ENCODE data around the gene DLK1.

DLK1 gene

GRCh38 chr14:100736269-100737180, 9.8 kb downstream of the DLK1 start:
- no peak for DNase-seq

GRCh38 chr14:100737526-100737925, 10.8 kb downstream of the DLK1 start:
- DNase-seq, result no peak

GRCh38 chr14:100738269-100738691, 11.6 kb downstream of the DLK1 start:
- DNase-seq, result no peak

- DNase-seq, result no peak
Observed at GRCh38 chr14:100738704-100739131, 12.0 kb downstream of the DLK1 start.

- no peak for DNase-seq
Observed at GRCh38 chr14:100739306-100739705, 12.6 kb downstream of the DLK1 start.

- no peak for DNase-seq
Observed at GRCh38 chr14:100740196-100740825, 13.6 kb downstream of the DLK1 start.

- no peak for DNase-seq
Observed at GRCh38 chr14:100740929-100741328, 14.2 kb downstream of the DLK1 start.

GRCh38 chr14:100741966-100742365, 15.3 kb downstream of the DLK1 start:
- no peak for DNase-seq

- DNase-seq, result no peak
Observed at GRCh38 chr14:100746326-100746725, 19.6 kb downstream of the DLK1 start.

GRCh38 chr14:100747021-100747586, 20.4 kb downstream of the DLK1 start:
- peak; percentile 71 for DNase-seq

GRCh38 chr14:100747736-100748135, 21.0 kb downstream of the DLK1 start:
- no peak for DNase-seq

GRCh38 chr14:100748403-100748802, 21.7 kb downstream of the DLK1 start:
- DNase-seq, result no peak

GRCh38 chr14:100748944-100749343, 22.3 kb downstream of the DLK1 start:
- no peak for DNase-seq

- no peak for DNase-seq
Observed at GRCh38 chr14:100749967-100750597, 23.4 kb downstream of the DLK1 start.

GRCh38 chr14:100750762-100751699, 24.3 kb downstream of the DLK1 start:
- DNase-seq, result no peak

GRCh38 chr14:100754020-100754419, 27.3 kb downstream of the DLK1 start:
- no peak for DNase-seq

GRCh38 chr14:100755649-100756048, 29.0 kb downstream of the DLK1 start:
- DNase-seq, result no peak

GRCh38 chr14:100761481-100761880, 34.8 kb downstream of the DLK1 start:
- DNase-seq, result peak; percentile 42

- DNase-seq, result no peak
Observed at GRCh38 chr14:100762089-100762515, 35.4 kb downstream of the DLK1 start.

GRCh38 chr14:100762901-100763300, 36.2 kb downstream of the DLK1 start:
- DNase-seq, result no peak

- DNase-seq, result no peak
Observed at GRCh38 chr14:100764471-100765115, 37.9 kb downstream of the DLK1 start.

GRCh38 chr14:100765296-100765695, 38.6 kb downstream of the DLK1 start:
- no peak for DNase-seq
